HepG2 (cell line): ENCODE results near the gene CCDC6. TPM values are rescaled to one million over a fixed set of nuclear protein-coding genes. Genes with fewer than 3 reads are reported as not detected.

Source experiments
- ATAC-seq: fragments of 200-7000 bp; cut with Tn5 transposase; 3 replicates; pipeline ENCODE4 v1.9.1; 2020; ENCODE audit warnings: mild to moderate bottlenecking, moderate library complexity
- BruUV-seq: library from RNA; stranded (reverse); fragments of 400-500 nt; replicated peaks from 2 replicates; lab custom pipeline; 2021; lab: Mats Ljungman, UMichigan
- CTCF ChIA-PET: fragments of 300-600 bp; formaldehyde crosslinking; extraction: SDS; loops from one replicate; lab custom pipeline; 2021; ENCODE audit warnings: low total read pairs, inconsistent platforms, low intra/inter-chr PET ratio; lab: Yijun Ruan, JAX
- POLR2A ChIA-PET: fragments of 350-600 bp; sonication (Branson Sonifier 250); formaldehyde crosslinking; loops from one replicate; lab custom pipeline; 2020; ENCODE audit warnings: antibody characterized with exemption, inconsistent platforms; lab: Yijun Ruan, JAX
- DNase-seq: peaks from one replicate; pipeline ENCODE4 v3.0.0-alpha.2; 2015; ENCODE audit warnings: low spot score
- FAIRE-seq: peaks from 3 replicates; lab custom pipeline; 2011; peaks lifted over from hg19 to GRCh38; lab: Jason Lieb, UNC
- H2AFZ ChIP-seq: one replicate; pipeline ENCODE4 v1.6.1; 2011; ENCODE audit warnings: low read length, inconsistent platforms
- H3K27ac ChIP-seq: fragments of 300-600 bp; 3 replicates; pipeline ENCODE4 v1.8.0; 2011; ENCODE audit warnings: mixed run types, mild to moderate bottlenecking, mixed read lengths, low read length, inconsistent platforms; ENCODE audit not compliant: insufficient read depth; ENCODE audit errors: extremely low read length
- H3K27me3 ChIP-seq, 2 experiments: fragments of 200-600 bp in 1 of 2; 2 replicates in 1 of 2; 3 replicates in 1 of 2; pipeline versions ENCODE4 v1.6.0 to v1.8.0; 2011; ENCODE audit warnings: low read length in 2 of 2, mild to moderate bottlenecking in 2 of 2, moderate library complexity in 2 of 2, inconsistent platforms in 1 of 2; ENCODE audit not compliant: insufficient read depth in 2 of 2, control insufficient read depth in 1 of 2
- H3K36me3 ChIP-seq, 2 experiments: fragments of 200-600 bp in 1 of 2; replicated peaks in 1 of 2; 2 replicates in 1 of 2; 3 replicates in 1 of 2; pipeline versions ENCODE4 v1.5.1 to v1.8.0; 2011; ENCODE audit warnings: low read length in 2 of 2, inconsistent platforms in 1 of 2; ENCODE audit not compliant: insufficient read depth in 2 of 2, control insufficient read depth in 1 of 2
- H3K4me1 ChIP-seq: 2 replicates; pipeline ENCODE4 v1.5.1; 2012; ENCODE audit warnings: low read length, inconsistent platforms; ENCODE audit not compliant: insufficient read depth
- H3K4me2 ChIP-seq: 2 replicates; pipeline ENCODE4 v1.6.0; 2011; ENCODE audit warnings: low read depth, low read length, inconsistent platforms
- H3K4me3 ChIP-seq, 3 experiments: fragments of 200-600 bp in 1 of 3; sonication (generic), shearing (Covaris generic) in 1 of 3; replicated peaks in 1 of 3; 2 replicates each; pipeline ENCODE4 v1.5.1; 2011 to 2016; ENCODE audit warnings: low read length in 3 of 3, inconsistent platforms in 2 of 3, low read depth in 2 of 3, mild to moderate bottlenecking in 2 of 3, control low read depth in 1 of 3, mixed read lengths in 1 of 3; ENCODE audit not compliant: insufficient read depth in 1 of 3
- H3K79me2 ChIP-seq: one replicate; pipeline ENCODE4 v1.6.1; 2011; ENCODE audit warnings: low read length, inconsistent platforms; ENCODE audit not compliant: insufficient read depth
- H3K9ac ChIP-seq: 2 replicates; pipeline ENCODE4 v1.6.0; 2011; ENCODE audit warnings: mild to moderate bottlenecking, low read depth, low read length, inconsistent platforms; ENCODE audit not compliant: insufficient read depth
- H3K9me3 ChIP-seq: 2 replicates; pipeline ENCODE4 v1.5.1; 2012; ENCODE audit warnings: mild to moderate bottlenecking, low read length
- H4K20me1 ChIP-seq: 2 replicates; pipeline ENCODE4 v1.6.0; 2011; ENCODE audit warnings: inconsistent platforms, mild to moderate bottlenecking, low read length, moderate library complexity; ENCODE audit not compliant: insufficient read depth
- HNF4A ChIP-seq: sonication (generic); formaldehyde crosslinking; IDR thresholded peaks from 2 replicates; pipeline ENCODE4 v1.4.0; 2020; ENCODE audit warnings: missing genetic modification reagents
- PAWR ChIP-seq: sonication (generic); formaldehyde crosslinking; IDR thresholded peaks from 2 replicates; pipeline ENCODE4 v1.4.0; 2020; ENCODE audit warnings: missing genetic modification reagents, mild to moderate bottlenecking, borderline replicate concordance
- PLRG1 ChIP-seq: fragments of 450-650 bp; conservative IDR thresholded peaks from 2 replicates; pipeline ENCODE4 v1.6.1; 2016
- TAF15 ChIP-seq: fragments of 200-400 bp; formaldehyde crosslinking; IDR thresholded peaks from one replicate; pipeline ENCODE4 v1.6.1; 2018; ENCODE audit warnings: mild to moderate bottlenecking, low read depth, low read length; ENCODE audit not compliant: poor library complexity, severe bottlenecking
- TOPORS ChIP-seq: sonication (generic); formaldehyde crosslinking; IDR thresholded peaks from 2 replicates; pipeline ENCODE4 v1.8.0; 2023; ENCODE audit warnings: mild to moderate bottlenecking, missing genetic modification reagents
- ZNF207 ChIP-seq: fragments of 450-650 bp; IDR thresholded peaks from 2 replicates; pipeline ENCODE4 v1.6.1; 2016; ENCODE audit warnings: antibody characterized with exemption, borderline replicate concordance
- ZNF225 ChIP-seq: sonication (generic); formaldehyde crosslinking; IDR thresholded peaks from 2 replicates; pipeline ENCODE4 v1.4.0; 2020; ENCODE audit warnings: mild to moderate bottlenecking, missing genetic modification reagents
- ZNF530 ChIP-seq: sonication (generic); formaldehyde crosslinking; IDR thresholded peaks from 2 replicates; pipeline ENCODE4 v1.5.0; 2020; ENCODE audit warnings: low read depth, mild to moderate bottlenecking, missing genetic modification reagents
- ZNF549 ChIP-seq: sonication (generic); formaldehyde crosslinking; IDR thresholded peaks from 2 replicates; pipeline ENCODE4 v1.5.0; 2020; ENCODE audit warnings: missing genetic modification reagents
- ZNF562 ChIP-seq: sonication (generic); formaldehyde crosslinking; IDR thresholded peaks from 2 replicates; pipeline ENCODE4 v1.8.0; 2022; ENCODE audit warnings: missing genetic modification reagents, borderline replicate concordance
- ZNF615 ChIP-seq: sonication (generic); formaldehyde crosslinking; IDR thresholded peaks from 2 replicates; pipeline ENCODE4 v1.5.0; 2020; ENCODE audit warnings: mild to moderate bottlenecking, missing genetic modification reagents, borderline replicate concordance
- ZNF749 ChIP-seq: sonication (generic); formaldehyde crosslinking; IDR thresholded peaks from 2 replicates; pipeline ENCODE4 v1.8.0; 2022; ENCODE audit warnings: mild to moderate bottlenecking, missing genetic modification reagents, moderate library complexity, borderline replicate concordance
- ZNF788 ChIP-seq: sonication (generic); formaldehyde crosslinking; IDR thresholded peaks from 2 replicates; pipeline ENCODE4 v1.5.0; 2020; ENCODE audit warnings: mild to moderate bottlenecking, missing genetic modification reagents, borderline replicate concordance
- WGBS: methylation state at CpG from one replicate; pipeline ENCODE4 v1.1.6; 2017; ENCODE audit warnings: low lambda C conversion rate; 5-methylcytosine and 5-hydroxymethylcytosine counted together
- in situ Hi-C: cut with HindIII; loops from 2 replicates; pipeline ENCODE4 v1.10.0; 2017; ENCODE audit warnings: low pct_unique_long_range_greater_than_20kb; ENCODE audit not compliant: extremely low pct_ligation_motif_present
- intact Hi-C: fragments of 100-400 bp; cut with micrococcal nuclease; formaldehyde crosslinking; loops from one replicate; pipeline ENCODE4 v1.10.0; 2022; ENCODE audit not compliant: unreplicated experiment
- polyA plus RNA-seq, 8 experiments: library from polyadenylated mRNA; depleted of rRNA in 3 of 8; stranded (reverse) in 7 of 8; unstranded in 1 of 8; fragments of >200 nt; fragmentation: Illumina TruSeq in 4 of 8; extraction: Trizol in 4 of 8; gene quantifications; 2 replicates each; pipeline versions ENCODE4 v1.2.1 to v1.2.3, GENCODE V29; 2011 to 2016; ENCODE audit warnings: low read depth in 4 of 8, missing spikeins in 1 of 8, mixed read lengths in 1 of 8; ENCODE audit not compliant: insufficient read depth in 1 of 8
- total RNA-seq, 5 experiments: library from RNA; depleted of rRNA; stranded (reverse); fragments of >200 nt; fragmentation: Illumina TruSeq; extraction: Trizol; gene quantifications; 2 replicates each; pipeline ENCODE4 v1.2.3, GENCODE V29; 2016; ENCODE audit warnings: low read depth in 1 of 5
- TF ChIP-seq, protein P1 (sequence below): sonication (generic); formaldehyde crosslinking; IDR thresholded peaks from 2 replicates; pipeline ENCODE4 v1.8.1; 2023; ENCODE audit warnings: mild to moderate bottlenecking, missing genetic modification reagents
- TF ChIP-seq, protein P2 (sequence below): sonication (generic); formaldehyde crosslinking; IDR thresholded peaks from 2 replicates; pipeline ENCODE4 v1.8.0; 2022; ENCODE audit warnings: missing genetic modification reagents, mild to moderate bottlenecking, borderline replicate concordance
- TF ChIP-seq, protein P3 (sequence below): sonication (generic); formaldehyde crosslinking; conservative IDR thresholded peaks from 2 replicates; pipeline ENCODE4 v1.4.0; 2020; ENCODE audit warnings: missing genetic modification reagents
- TF ChIP-seq, protein P4 (sequence below): sonication (generic); formaldehyde crosslinking; IDR thresholded peaks from 2 replicates; pipeline ENCODE4 v1.4.0; 2020; ENCODE audit warnings: mild to moderate bottlenecking, missing genetic modification reagents, borderline replicate concordance

Gene CCDC6
- total and polyA plus RNA-seq, 2 of the 13 experiments (the other 11 are each of a cell fraction or from before 2014, with no cell fraction given): 17.9 to 18.3 TPM

DNA sequence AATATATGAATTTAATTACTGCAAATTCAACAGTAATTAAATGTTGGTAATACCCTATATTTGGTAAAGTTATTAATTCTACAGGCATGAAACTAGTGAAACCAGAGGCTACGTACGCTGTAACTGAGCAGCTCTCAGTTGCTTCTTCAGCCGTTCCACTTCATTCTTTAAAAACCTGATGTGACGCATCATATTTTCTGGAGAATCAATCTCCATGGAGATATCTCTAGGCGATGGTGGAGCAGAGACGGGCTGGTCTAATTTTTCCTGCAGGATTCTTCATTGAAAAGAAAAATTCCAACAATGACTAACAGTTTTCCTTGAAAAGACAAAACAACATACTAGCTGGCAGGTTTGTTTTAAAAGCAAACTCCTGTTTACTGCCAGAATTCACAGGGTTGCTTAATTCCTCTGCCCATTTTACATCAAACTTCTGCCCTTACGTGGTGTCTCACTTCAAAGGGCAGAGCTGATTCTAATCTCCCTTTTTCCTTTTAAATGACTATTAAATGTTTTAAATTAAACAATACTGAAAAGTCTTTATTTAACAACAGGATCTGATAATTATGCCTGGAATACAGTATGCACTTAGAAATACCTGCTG, 93.7 kb downstream of the CCDC6 start:
- no peak overlapping the region for H3K9ac ChIP-seq
- in situ Hi-C loops (loop anchor here (25.0 kb wide), 1 partner anchor 1025 kb away; no protein-coding TSS in a partner anchor), intact Hi-C loops (no loop called here)
- H3K4me3 ChIP-seq: no peak overlapping the region
- DNase-seq (no peak), ATAC-seq (no peak), FAIRE-seq (no peak)
- BruUV-seq: no TSS peak
- no peaks in the 10 kb centered on the region for H3K27me3 ChIP-seq
- H3K4me2 ChIP-seq: no peak overlapping the region
- H2AFZ ChIP-seq: no peak overlapping the region
- H3K36me3 ChIP-seq: peaks cover 16 to 51% of the 10 kb centered on the region in 2 experiments
- no peaks in the 10 kb centered on the region for H4K20me1 ChIP-seq
- POLR2A ChIA-PET: no interaction called here
- TF ChIP-seq PLRG1 (no peak), ZNF562 (CRISPR knock-in tag) (no peak), PAWR (no peak), ZNF788 (CRISPR knock-in tag) (no peak), ZNF549 (CRISPR knock-in tag) (no peak), ZNF749 (no peak), ZNF207 (no peak), TOPORS (CRISPR knock-in tag) (no peak), ZNF225 (CRISPR knock-in tag) (no peak), HNF4A (no peak), ZNF615 (CRISPR knock-in tag) (no peak), ZNF530 (no peak), TAF15 (no peak)
- TF ChIP-seq, protein P1, sequence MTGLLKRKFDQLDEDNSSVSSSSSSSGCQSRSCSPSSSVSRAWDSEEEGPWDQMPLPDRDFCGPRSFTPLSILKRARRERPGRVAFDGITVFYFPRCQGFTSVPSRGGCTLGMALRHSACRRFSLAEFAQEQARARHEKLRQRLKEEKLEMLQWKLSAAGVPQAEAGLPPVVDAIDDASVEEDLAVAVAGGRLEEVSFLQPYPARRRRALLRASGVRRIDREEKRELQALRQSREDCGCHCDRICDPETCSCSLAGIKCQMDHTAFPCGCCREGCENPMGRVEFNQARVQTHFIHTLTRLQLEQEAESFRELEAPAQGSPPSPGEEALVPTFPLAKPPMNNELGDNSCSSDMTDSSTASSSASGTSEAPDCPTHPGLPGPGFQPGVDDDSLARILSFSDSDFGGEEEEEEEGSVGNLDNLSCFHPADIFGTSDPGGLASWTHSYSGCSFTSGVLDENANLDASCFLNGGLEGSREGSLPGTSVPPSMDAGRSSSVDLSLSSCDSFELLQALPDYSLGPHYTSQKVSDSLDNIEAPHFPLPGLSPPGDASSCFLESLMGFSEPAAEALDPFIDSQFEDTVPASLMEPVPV (CRISPR knock-in tag): no peak
- TF ChIP-seq, protein P2, sequence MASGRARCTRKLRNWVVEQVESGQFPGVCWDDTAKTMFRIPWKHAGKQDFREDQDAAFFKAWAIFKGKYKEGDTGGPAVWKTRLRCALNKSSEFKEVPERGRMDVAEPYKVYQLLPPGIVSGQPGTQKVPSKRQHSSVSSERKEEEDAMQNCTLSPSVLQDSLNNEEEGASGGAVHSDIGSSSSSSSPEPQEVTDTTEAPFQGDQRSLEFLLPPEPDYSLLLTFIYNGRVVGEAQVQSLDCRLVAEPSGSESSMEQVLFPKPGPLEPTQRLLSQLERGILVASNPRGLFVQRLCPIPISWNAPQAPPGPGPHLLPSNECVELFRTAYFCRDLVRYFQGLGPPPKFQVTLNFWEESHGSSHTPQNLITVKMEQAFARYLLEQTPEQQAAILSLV: no peak
- TF ChIP-seq, protein P3, sequence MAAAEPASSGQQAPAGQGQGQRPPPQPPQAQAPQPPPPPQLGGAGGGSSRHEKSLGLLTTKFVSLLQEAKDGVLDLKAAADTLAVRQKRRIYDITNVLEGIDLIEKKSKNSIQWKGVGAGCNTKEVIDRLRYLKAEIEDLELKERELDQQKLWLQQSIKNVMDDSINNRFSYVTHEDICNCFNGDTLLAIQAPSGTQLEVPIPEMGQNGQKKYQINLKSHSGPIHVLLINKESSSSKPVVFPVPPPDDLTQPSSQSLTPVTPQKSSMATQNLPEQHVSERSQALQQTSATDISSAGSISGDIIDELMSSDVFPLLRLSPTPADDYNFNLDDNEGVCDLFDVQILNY: no peak
- TF ChIP-seq, protein P4, sequence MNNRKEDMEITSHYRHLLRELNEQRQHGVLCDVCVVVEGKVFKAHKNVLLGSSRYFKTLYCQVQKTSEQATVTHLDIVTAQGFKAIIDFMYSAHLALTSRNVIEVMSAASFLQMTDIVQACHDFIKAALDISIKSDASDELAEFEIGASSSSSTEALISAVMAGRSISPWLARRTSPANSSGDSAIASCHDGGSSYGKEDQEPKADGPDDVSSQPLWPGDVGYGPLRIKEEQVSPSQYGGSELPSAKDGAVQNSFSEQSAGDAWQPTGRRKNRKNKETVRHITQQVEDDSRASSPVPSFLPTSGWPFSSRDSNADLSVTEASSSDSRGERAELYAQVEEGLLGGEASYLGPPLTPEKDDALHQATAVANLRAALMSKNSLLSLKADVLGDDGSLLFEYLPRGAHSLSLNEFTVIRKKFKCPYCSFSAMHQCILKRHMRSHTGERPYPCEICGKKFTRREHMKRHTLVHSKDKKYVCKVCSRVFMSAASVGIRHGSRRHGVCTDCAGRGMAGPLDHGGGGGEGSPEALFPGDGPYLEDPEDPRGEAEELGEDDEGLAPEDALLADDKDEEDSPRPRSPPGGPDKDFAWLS (CRISPR knock-in tag): no peak
- H3K27ac ChIP-seq: no peak overlapping the region
- 96% methylated on average over 7 of the region's 7 CpGs for WGBS
- H3K79me2 ChIP-seq: no peaks in the 10 kb centered on the region
- H3K4me1 ChIP-seq: no peaks in the 10 kb centered on the region
- CTCF ChIA-PET: interaction anchor here (1.2 kb wide), 1 partner anchor 186 kb away, joined by 3 read pairs; no protein-coding TSS in a partner anchor
- no peaks in the 10 kb centered on the region for H3K9me3 ChIP-seq
